HL-60 (cell line): ENCODE data around the gene ARHGAP18.

ENCODE experiments used
- DNase-seq, 2 experiments: peaks; one replicate each; pipeline ENCODE4 v3.0.0-alpha.2; 2010 to 2020; ENCODE audit warnings: low read depth in 1 of 2, low spot score in 1 of 2
- H3K27ac ChIP-seq: fragments of 250-450 bp; sonication (Bioruptor Pico); replicated peaks from 2 replicates; pipeline ENCODE4 v1.5.1; 2020; ENCODE audit warnings: mild to moderate bottlenecking, moderate library complexity
- H3K27me3 ChIP-seq: fragments of 250-450 bp; sonication (Bioruptor Pico); 2 replicates; pipeline ENCODE4 v1.5.1; 2021; ENCODE audit warnings: mild to moderate bottlenecking, moderate library complexity; ENCODE audit not compliant: insufficient read depth, poor library complexity, severe bottlenecking
- H3K4me3 ChIP-seq: replicated peaks from 2 replicates; pipeline ENCODE4 v1.5.1; 2011; ENCODE audit warnings: mild to moderate bottlenecking, control low read depth, low read length; ENCODE audit not compliant: insufficient read depth
- CTCF ChIP-seq: IDR thresholded peaks from one replicate; pipeline ENCODE4 v1.5.1; 2011; ENCODE audit warnings: low read length, control low read depth, inconsistent platforms; ENCODE audit not compliant: insufficient read depth
- GABPA ChIP-seq: IDR thresholded peaks from 2 replicates; pipeline ENCODE4 v1.6.1; 2012; ENCODE audit warnings: low read depth
- POLR2AphosphoS5 ChIP-seq: IDR thresholded peaks from 2 replicates; pipeline ENCODE4 v1.6.1; 2012; ENCODE audit warnings: low read depth
- REST ChIP-seq: IDR thresholded peaks from 2 replicates; pipeline ENCODE4 v1.6.1; 2012; ENCODE audit warnings: low read depth; ENCODE audit not compliant: insufficient replicate concordance
- SPI1 ChIP-seq: IDR thresholded peaks from 2 replicates; pipeline ENCODE4 v1.6.1; 2012; ENCODE audit warnings: low read depth, mild to moderate bottlenecking, borderline replicate concordance

The ARHGAP18 gene

GRCh38 chr6:129699659-129700058, 10.3 kb downstream of the ARHGAP18 start:
- no peak for DNase-seq
- Histone ChIP-seq H3K4me3 (no peak overlapping the region), H3K27ac (no peak overlapping the region), H3K27me3 (no peaks in the 10 kb centered on the region)
- TF ChIP-seq SPI1 (peak; percentile 35; the same call in 1 of the 2 replicates), GABPA (no peak), REST (no peak)

- DNase-seq = no peak
- no peak overlapping the region for H3K27ac ChIP-seq
- no peak overlapping the region for H3K4me3 ChIP-seq
- TF ChIP-seq SPI1 (no peak), CTCF (no peak), REST (no peak)
- no peaks in the 10 kb centered on the region for H3K27me3 ChIP-seq
Measured at GRCh38 chr6:129698430-129698829, 11.5 kb downstream of the ARHGAP18 start.

GRCh38 chr6:129697788-129698187, 12.2 kb downstream of the ARHGAP18 start:
- Histone ChIP-seq H3K27me3 (no peaks in the 10 kb centered on the region), H3K4me3 (no peak overlapping the region), H3K27ac (no peak overlapping the region)
- TF ChIP-seq GABPA (no peak), CTCF (no peak), REST (no peak), SPI1 (no peak), POLR2AphosphoS5 (no peak)
- no peak for DNase-seq

GRCh38 chr6:129696843-129697242, 13.1 kb downstream of the ARHGAP18 start:
- no peak overlapping the region for H3K27ac ChIP-seq
- DNase-seq = no peak
- H3K4me3 ChIP-seq = no peak overlapping the region
- TF ChIP-seq GABPA (no peak), SPI1 (no peak), POLR2AphosphoS5 (no peak), REST (no peak), CTCF (no peak)
- no peaks in the 10 kb centered on the region for H3K27me3 ChIP-seq
